Measurements from ENCODE around the gene TBCA. TPM values are rescaled to one million over a fixed set of nuclear protein-coding genes. Genes with fewer than 3 reads are reported as not detected.

Gene TBCA
- total RNA-seq, 1 experiment from 2014 or later, result 330 TPM

DNA sequence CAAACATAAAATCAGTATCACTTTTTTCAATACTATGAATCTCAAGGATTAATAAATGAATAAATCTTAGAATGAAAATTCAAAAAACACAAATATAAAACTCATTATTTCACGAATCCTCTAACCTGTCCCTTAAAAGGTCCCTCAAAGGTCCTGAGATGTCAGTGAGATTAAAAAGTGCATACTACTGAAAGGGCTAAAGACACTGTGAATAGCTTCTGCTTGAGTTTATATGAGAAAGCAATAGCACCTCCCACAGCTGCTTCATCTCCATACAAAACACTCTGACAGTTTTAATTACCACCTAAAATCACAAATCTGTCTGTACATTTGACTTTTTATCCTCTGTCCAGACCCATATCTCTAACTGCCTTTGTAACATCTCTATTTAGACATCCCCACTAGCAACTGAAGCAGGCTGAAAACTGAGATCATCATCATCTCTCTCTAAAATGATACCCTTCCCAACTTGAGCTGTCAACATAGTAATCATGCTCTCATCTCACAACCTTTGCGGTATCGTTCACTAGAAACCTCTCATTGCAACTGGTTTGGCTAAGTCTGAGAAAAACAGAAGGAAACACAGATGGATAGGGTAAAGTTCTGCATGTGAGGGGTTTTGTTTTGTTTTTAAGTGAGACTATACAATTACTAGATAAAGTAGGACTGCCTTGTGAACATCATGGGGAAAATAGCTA, 56.3 kb downstream of the TBCA start:
- no peak overlapping the region for H3K4me3 Mint-ChIP-seq (ENCODE audit: unreplicated experiment)
- POLR2A ChIA-PET, result no interaction called here
- intact Hi-C loops (cut with micrococcal nuclease; ENCODE audit: unreplicated experiment), result no loop called here
- H3K9me3 Mint-ChIP-seq (ENCODE audit: unreplicated experiment), result no peaks in the 10 kb centered on the region
- Histone ChIP-seq H3K9me3 (no peaks in the 10 kb centered on the region), H3K4me1 (no peaks in the 10 kb centered on the region), H3K27me3 (replicated peaks; ENCODE audit: control insufficient read depth, insufficient read depth, low read length) (no peaks in the 10 kb centered on the region), H3K4me3 (ENCODE audit: low read depth, low read length) (no peak overlapping the region), H3K36me3 (ENCODE audit: control insufficient read depth, insufficient read depth, low read length) (no peaks in the 10 kb centered on the region)
- CTCF ChIA-PET, result no interaction called here
- H3K4me1 Mint-ChIP-seq (ENCODE audit: low read depth, unreplicated experiment), result no peaks in the 10 kb centered on the region
- DNase-seq, result no peak
- no TSS peak for BruUV-seq (replicated peaks)
- no peaks in the 10 kb centered on the region for H3K27me3 Mint-ChIP-seq (ENCODE audit: insufficient read depth, unreplicated experiment)
- TF ChIP-seq, protein P1, sequence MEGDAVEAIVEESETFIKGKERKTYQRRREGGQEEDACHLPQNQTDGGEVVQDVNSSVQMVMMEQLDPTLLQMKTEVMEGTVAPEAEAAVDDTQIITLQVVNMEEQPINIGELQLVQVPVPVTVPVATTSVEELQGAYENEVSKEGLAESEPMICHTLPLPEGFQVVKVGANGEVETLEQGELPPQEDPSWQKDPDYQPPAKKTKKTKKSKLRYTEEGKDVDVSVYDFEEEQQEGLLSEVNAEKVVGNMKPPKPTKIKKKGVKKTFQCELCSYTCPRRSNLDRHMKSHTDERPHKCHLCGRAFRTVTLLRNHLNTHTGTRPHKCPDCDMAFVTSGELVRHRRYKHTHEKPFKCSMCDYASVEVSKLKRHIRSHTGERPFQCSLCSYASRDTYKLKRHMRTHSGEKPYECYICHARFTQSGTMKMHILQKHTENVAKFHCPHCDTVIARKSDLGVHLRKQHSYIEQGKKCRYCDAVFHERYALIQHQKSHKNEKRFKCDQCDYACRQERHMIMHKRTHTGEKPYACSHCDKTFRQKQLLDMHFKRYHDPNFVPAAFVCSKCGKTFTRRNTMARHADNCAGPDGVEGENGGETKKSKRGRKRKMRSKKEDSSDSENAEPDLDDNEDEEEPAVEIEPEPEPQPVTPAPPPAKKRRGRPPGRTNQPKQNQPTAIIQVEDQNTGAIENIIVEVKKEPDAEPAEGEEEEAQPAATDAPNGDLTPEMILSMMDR (IDR thresholded peaks at IDR 0.05; ENCODE audit: insufficient read depth in 1 of 2, low read depth in 1 of 2, low read length in 1 of 2, severe bottlenecking in 1 of 2, unreplicated experiment in 1 of 2), result no peak
- peaks cover under 1% of the 10 kb centered on the region for H3K36me3 Mint-ChIP-seq (ENCODE audit: insufficient read depth, unreplicated experiment)
- H3K27ac Mint-ChIP-seq (ENCODE audit: unreplicated experiment), result no peak overlapping the region

DNA sequence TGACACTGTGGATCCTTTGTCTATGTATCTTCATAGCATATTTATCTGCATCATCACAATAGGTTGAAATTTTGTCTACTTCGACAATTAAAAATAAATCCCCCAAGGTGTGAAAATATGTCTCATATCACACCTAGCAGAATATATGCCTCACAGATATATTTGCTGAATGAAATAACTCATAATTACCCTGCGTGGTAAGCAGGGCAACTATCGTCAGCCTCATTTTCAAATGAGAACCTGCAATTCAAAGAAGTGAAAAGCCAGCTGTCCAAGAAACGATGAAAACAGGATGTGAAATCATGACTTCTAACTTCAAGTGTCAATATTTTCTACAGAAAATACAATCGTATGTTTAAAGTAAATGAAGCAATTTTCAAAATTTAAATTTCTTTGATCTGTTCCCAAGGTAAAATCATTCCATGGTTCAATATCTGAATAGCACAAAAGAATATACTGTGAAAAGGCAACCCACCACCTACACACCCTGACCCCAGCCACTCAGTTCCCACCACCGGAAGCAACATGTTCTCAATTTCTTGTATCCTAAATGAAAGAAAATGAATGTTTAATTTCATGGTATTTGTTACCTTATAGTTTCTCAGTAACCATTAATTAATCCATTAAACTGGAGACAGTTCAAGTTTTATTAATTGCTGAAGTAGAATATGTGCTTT, 57.1 kb downstream of the TBCA start:
- POLR2A ChIA-PET, result no interaction called here
- intact Hi-C loops (cut with micrococcal nuclease; ENCODE audit: unreplicated experiment), result no loop called here
- no peaks in the 10 kb centered on the region for H3K9me3 Mint-ChIP-seq (ENCODE audit: unreplicated experiment)

DNA sequence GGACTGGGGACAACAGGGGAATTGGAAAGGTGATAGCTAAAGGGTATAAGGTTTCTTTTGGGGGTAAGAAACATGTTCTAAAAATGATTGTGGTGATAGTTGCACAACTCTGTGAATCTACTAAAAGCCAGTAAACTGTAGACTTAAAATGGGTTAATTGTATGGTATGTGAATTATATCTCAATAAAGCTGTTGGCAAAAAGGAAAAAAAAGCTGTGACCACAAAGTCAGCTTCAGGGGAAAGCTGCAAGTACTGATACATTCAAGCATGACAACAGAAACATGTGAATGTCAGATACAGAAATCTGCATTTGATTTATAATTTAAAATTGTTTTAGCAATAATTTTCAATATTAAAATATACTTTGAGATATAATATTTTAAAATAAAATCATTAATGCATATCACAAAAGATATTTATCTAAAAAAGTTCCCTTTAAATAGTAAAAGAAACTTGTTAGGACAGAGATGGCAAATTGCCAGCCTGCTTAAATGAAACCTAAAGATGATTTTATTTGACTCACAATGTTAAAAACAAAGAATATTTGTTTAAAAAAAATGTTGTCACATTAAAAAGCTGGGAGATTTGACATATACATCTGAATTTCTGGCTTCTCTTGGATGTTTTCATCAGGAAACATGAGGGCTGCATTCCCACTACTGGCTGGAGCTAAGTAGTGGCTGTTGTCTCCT, 66.0 kb downstream of the TBCA start:
- no peak overlapping the region for H3K4me3 ChIP-seq (ENCODE audit: low read depth, low read length)
- no peaks in the 10 kb centered on the region for H3K9me3 ChIP-seq
- no peaks in the 10 kb centered on the region for H3K4me1 ChIP-seq
- Mint-ChIP-seq H3K9me3 (ENCODE audit: unreplicated experiment) (no peaks in the 10 kb centered on the region), H3K4me3 (ENCODE audit: unreplicated experiment) (no peak overlapping the region), H3K36me3 (ENCODE audit: insufficient read depth, unreplicated experiment) (peaks cover 19% of the 10 kb centered on the region), H3K4me1 (ENCODE audit: low read depth, unreplicated experiment) (no peaks in the 10 kb centered on the region), H3K27ac (ENCODE audit: unreplicated experiment) (no peak overlapping the region), H3K27me3 (ENCODE audit: insufficient read depth, unreplicated experiment) (no peaks in the 10 kb centered on the region)
- TF ChIP-seq, protein P1 (IDR thresholded peaks at IDR 0.05; ENCODE audit: insufficient read depth in 1 of 2, low read depth in 1 of 2, low read length in 1 of 2, severe bottlenecking in 1 of 2, unreplicated experiment in 1 of 2), result no peak
- intact Hi-C loops (cut with micrococcal nuclease; ENCODE audit: unreplicated experiment), result no loop called here
- POLR2A ChIA-PET, result no interaction called here
- CTCF ChIA-PET, result no interaction called here
- no peaks in the 10 kb centered on the region; the same call in 1 of the 2 replicates for H3K36me3 ChIP-seq (ENCODE audit: control insufficient read depth, insufficient read depth, low read length)
- DNase-seq, result no peak
- no TSS peak for BruUV-seq (replicated peaks)
- no peaks in the 10 kb centered on the region for H3K27me3 ChIP-seq (replicated peaks; ENCODE audit: control insufficient read depth, insufficient read depth, low read length)

More for the DNA sequence above, 57.1 kb downstream of the TBCA start:
- no peak for DNase-seq
- no peak overlapping the region for H3K4me3 Mint-ChIP-seq (ENCODE audit: unreplicated experiment)
- no TSS peak for BruUV-seq (replicated peaks)
- CTCF ChIA-PET, result no interaction called here
- no peaks in the 10 kb centered on the region for H3K27me3 Mint-ChIP-seq (ENCODE audit: insufficient read depth, unreplicated experiment)
- Histone ChIP-seq H3K36me3 (ENCODE audit: control insufficient read depth, insufficient read depth, low read length) (no peaks in the 10 kb centered on the region), H3K9me3 (no peaks in the 10 kb centered on the region), H3K27me3 (replicated peaks; ENCODE audit: control insufficient read depth, insufficient read depth, low read length) (no peaks in the 10 kb centered on the region), H3K4me3 (ENCODE audit: low read depth, low read length) (no peak overlapping the region), H3K4me1 (no peaks in the 10 kb centered on the region)
- H3K36me3 Mint-ChIP-seq (ENCODE audit: insufficient read depth, unreplicated experiment), result no peaks in the 10 kb centered on the region
- H3K27ac Mint-ChIP-seq (ENCODE audit: unreplicated experiment), result no peak overlapping the region
- TF ChIP-seq, protein P1 (IDR thresholded peaks at IDR 0.05; ENCODE audit: insufficient read depth in 1 of 2, low read depth in 1 of 2, low read length in 1 of 2, severe bottlenecking in 1 of 2, unreplicated experiment in 1 of 2), result no peak
- H3K4me1 Mint-ChIP-seq (ENCODE audit: low read depth, unreplicated experiment), result no peaks in the 10 kb centered on the region

Data from Caco-2 (cell line).